HG02678 (cell line): ENCODE results near the gene RAPGEF2.
"Not testable (repeated sequence)": the region's sequence is repeated elsewhere in the genome, so short reads cannot be mapped to it uniquely, and the experiment has no call there.

ENCODE experiments used
- ATAC-seq: cut with Tn5 transposase; IDR thresholded peaks from one replicate; pipeline ENCODE4 v1.9.1; 2021; ENCODE audit warnings: mild to moderate bottlenecking, moderate library complexity; ENCODE audit not compliant: unreplicated experiment

The RAPGEF2 gene

GRCh38 chr4:159102622-159103383 lies at the start of gene RAPGEF2:
Gene RAPGEF2, plus strand, starts transcription at chr4:159103079. Its CDS starts 1,084 bp downstream, at chr4:159104163.
- peak; percentile 78 for ATAC-seq

GRCh38 chr4:159055833-159056232 lies 47.0 kb upstream of the RAPGEF2 start:
- ATAC-seq, result no peak

- ATAC-seq, result no peak
Measured at GRCh38 chr4:159060161-159060560, 42.7 kb upstream of the RAPGEF2 start.

- ATAC-seq, result no peak
Measured at GRCh38 chr4:159062381-159062780, 40.5 kb upstream of the RAPGEF2 start.

- ATAC-seq, result no peak
Measured at GRCh38 chr4:159065513-159066240, 37.2 kb upstream of the RAPGEF2 start.

- ATAC-seq, result not testable (repeated sequence)
Measured at GRCh38 chr4:159068139-159068538, 34.7 kb upstream of the RAPGEF2 start.

- ATAC-seq, result no peak
Measured at GRCh38 chr4:159069922-159070321, 33.0 kb upstream of the RAPGEF2 start.

- no peak for ATAC-seq
Measured at GRCh38 chr4:159070742-159071141, 32.1 kb upstream of the RAPGEF2 start.

GRCh38 chr4:159071178-159071968 lies 31.5 kb upstream of the RAPGEF2 start:
- ATAC-seq, result no peak

GRCh38 chr4:159071969-159072765 lies 30.7 kb upstream of the RAPGEF2 start:
- no peak for ATAC-seq

GRCh38 chr4:159075531-159075932 lies 27.3 kb upstream of the RAPGEF2 start:
- no peak for ATAC-seq

GRCh38 chr4:159077018-159077417 lies 25.9 kb upstream of the RAPGEF2 start:
- ATAC-seq, result peak; percentile 15

- peak; percentile 95 for ATAC-seq
Measured at GRCh38 chr4:159077702-159078495, 25.0 kb upstream of the RAPGEF2 start.

- no peak for ATAC-seq
Measured at GRCh38 chr4:159079074-159079473, 23.8 kb upstream of the RAPGEF2 start.

- ATAC-seq, result no peak
Measured at GRCh38 chr4:159086606-159087005, 16.3 kb upstream of the RAPGEF2 start.

- ATAC-seq, result no peak
Measured at GRCh38 chr4:159090255-159090654, 12.6 kb upstream of the RAPGEF2 start.

GRCh38 chr4:159094156-159094555 lies 8.7 kb upstream of the RAPGEF2 start:
- ATAC-seq, result not testable (repeated sequence)

GRCh38 chr4:159096434-159096833 lies 6.4 kb upstream of the RAPGEF2 start:
- ATAC-seq, result no peak

GRCh38 chr4:159097144-159097543 lies 5.7 kb upstream of the RAPGEF2 start:
- ATAC-seq, result no peak

GRCh38 chr4:159097785-159098184 lies 5.1 kb upstream of the RAPGEF2 start:
- no peak for ATAC-seq
